ENCODE data around the gene NAGLU.
"Not testable (repeated sequence)": the region's sequence is repeated elsewhere in the genome, so short reads cannot be mapped to it uniquely, and the experiment has no call there.

The NAGLU gene

DNA sequence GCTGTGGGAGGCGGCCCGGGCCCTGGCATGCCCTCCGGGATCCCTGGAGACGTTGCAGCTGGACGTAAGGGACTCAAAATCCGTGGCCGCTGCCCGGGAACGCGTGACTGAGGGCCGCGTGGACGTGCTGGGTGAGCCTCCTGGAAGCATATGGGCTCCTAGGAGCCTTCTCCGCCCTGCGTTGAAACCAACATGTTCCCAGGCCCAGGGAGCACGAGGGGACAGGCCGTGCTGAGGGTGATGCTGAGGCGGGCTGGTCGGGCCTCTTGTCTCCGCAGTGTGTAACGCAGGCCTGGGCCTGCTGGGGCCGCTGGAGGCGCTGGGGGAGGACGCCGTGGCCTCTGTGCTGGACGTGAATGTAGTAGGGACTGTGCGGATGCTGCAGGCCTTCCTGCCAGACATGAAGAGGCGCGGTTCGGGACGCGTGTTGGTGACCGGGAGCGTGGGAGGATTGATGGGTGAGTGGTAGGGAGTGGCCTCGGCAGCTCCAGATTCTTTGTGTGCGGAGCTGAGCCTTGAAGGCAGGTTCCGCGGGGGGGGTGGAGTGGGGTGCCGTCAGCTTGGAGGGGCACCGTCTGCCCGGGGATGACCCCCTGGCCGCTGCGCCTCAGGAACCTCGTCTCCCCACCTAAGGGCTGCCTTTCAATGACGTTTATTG lies 17.2 kb downstream of the NAGLU start:
- Histone ChIP-seq H3K27ac (peak overlapping the region in 5 of 11 experiments; percentile 87 to 93 (median 89); a peak in 10 of 22 replicates), H3K9ac (peak overlapping the region; percentile 83 to 94 (median 91); a peak in 18 of 22 replicates), H3K4me1 (peaks cover 33 to 47% (median 37%) of the 10 kb centered on the region in 10 experiments), H3K4me2 (peak overlapping the region; percentile 82 to 99 (median 94)), H3K27me3 (peaks cover 0 to 10% (median 0%) of the 10 kb centered on the region in 11 experiments; a peak in 3 of 22 replicates), H4K20me1 (peaks cover 0 to 34% (median 15%) of the 10 kb centered on the region in 11 experiments; a peak in 13 of 22 replicates), H3K4me3 (peak overlapping the region in 9 of 10 experiments; percentile 67 to 98 (median 92); a peak in 16 of 20 replicates), H3K9me3 (replicated peaks in 1 of 11) (no peaks in the 10 kb centered on the region), H3K36me3 (peaks cover 0 to 10% (median 0%) of the 10 kb centered on the region in 11 experiments; a peak in 6 of 22 replicates)
- TF ChIP-seq Cebpa-rat (IDR thresholded peaks at IDR 0.05), result no peak

DNA sequence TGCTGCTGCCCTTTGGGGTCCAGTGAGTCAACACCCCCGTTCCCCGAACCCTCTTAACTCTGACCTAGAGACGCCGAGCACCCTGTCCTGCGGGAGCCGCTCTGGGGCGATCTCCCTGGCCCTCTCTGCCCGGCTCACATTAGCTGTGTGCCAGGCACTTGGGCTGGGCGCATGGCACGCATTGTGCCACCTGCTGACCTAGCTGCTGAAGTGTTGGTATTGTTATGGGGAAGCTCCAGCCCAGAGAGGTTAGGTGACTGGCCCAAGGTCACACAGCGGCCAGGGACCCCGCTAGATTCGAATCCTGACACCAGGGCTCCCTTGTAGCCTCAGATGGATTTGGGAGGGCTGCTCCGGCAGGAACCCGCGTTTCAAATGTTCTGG lies 17.8 kb downstream of the NAGLU start:
- no peak for TF ChIP-seq Cebpa-rat (IDR thresholded peaks at IDR 0.05)
- peak overlapping the region; percentile 83 to 94 (median 91) for H3K9ac ChIP-seq
- H3K27ac ChIP-seq, result peak overlapping the region; percentile 74 to 93 (median 88)

DNA sequence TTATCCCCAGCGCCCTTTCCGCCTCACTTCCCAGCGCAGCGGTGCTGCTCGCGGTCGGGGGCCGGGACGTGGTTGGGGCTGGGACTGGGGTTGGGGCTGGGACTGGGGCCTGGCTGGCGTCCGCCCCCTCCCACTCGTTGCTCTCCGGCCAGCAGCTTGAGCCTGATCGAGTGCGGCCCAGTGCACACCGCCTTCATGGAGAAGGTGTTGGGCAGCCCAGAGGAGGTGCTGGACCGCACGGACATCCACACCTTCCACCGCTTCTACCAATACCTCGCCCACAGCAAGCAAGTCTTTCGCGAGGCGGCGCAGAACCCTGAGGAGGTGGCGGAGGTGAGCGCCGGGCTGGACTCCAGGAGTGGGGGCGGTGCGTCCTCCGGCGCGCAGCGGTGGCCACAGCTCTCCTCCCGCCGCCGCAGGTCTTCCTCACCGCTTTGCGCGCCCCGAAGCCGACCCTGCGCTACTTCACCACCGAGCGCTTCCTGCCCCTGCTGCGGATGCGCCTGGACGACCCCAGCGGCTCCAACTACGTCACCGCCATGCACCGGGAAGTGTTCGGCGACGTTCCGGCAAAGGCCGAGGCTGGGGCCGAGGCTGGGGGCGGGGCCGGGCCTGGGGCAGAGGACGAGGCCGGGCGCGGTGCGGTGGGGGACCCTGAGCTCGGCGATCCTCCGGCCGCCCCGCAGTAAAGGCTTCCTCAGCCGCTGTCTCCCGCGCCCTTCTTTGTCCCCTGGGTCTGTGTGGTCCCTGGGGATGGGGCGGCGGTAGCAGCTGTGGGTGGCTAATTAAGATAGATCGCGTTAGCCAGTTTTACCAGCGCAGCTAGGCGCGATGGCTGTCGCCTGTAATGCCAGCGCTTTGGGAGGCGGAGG lies 18.4 kb downstream of the NAGLU start:
- Histone ChIP-seq H3K27me3 (no peaks in the 10 kb centered on the region), H3K27ac (peak overlapping the region; percentile 74 to 93 (median 88)), H3K9me3 (replicated peaks in 1 of 11) (no peaks in the 10 kb centered on the region), H3K4me3 (peak overlapping the region; percentile 67 to 98 (median 92)), H3K36me3 (peaks cover 0 to 10% (median 0%) of the 10 kb centered on the region in 11 experiments; a peak in 6 of 22 replicates), H4K20me1 (peaks cover 0 to 25% (median 9%) of the 10 kb centered on the region in 11 experiments; a peak in 11 of 22 replicates), H3K4me2 (peak overlapping the region; percentile 82 to 99 (median 94)), H3K4me1 (peaks cover 23 to 38% (median 27%) of the 10 kb centered on the region in 10 experiments), H3K9ac (peak overlapping the region; percentile 83 to 94 (median 91))
- no peak for TF ChIP-seq Cebpa-rat (IDR thresholded peaks at IDR 0.05)

More for the DNA sequence above, 17.8 kb downstream of the NAGLU start:
- H3K4me1 ChIP-seq, result peaks cover 29 to 43% (median 33%) of the 10 kb centered on the region in 10 experiments
- H3K4me3 ChIP-seq, result peak overlapping the region; percentile 67 to 98 (median 92)
- peaks cover 0 to 4% (median 0%) of the 10 kb centered on the region in 11 experiments; a peak in 2 of 22 replicates for H3K27me3 ChIP-seq
- H4K20me1 ChIP-seq, result peaks cover 0 to 31% (median 14%) of the 10 kb centered on the region in 11 experiments; a peak in 13 of 22 replicates
- H3K36me3 ChIP-seq, result peaks cover 0 to 10% (median 0%) of the 10 kb centered on the region in 11 experiments; a peak in 6 of 22 replicates
- peak overlapping the region; percentile 82 to 99 (median 94) for H3K4me2 ChIP-seq
- H3K9me3 ChIP-seq (replicated peaks in 1 of 11), result no peaks in the 10 kb centered on the region

DNA sequence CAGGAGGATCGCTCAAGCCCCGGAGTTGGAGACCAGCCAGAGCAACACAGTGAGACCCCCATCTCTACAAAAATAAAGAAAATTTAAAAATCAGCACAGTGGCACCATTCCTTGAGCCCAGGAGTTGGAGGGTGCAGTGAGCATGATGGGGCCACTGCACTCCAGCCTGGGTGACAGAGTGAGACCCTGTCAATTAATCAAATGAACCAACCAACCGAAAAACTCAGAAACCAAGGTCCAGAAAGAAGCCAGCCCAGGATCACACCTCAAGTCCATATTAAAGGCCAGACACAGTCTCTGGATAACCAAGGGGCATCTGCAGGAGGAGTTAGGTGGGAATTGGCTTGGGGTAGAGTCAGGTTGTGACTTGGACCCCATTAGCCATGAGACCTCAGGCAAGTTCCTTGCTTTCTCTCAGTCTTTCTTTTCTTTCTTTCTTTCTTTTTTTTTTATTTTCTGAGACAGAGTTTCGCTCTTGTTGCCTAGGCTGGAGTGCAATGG lies 19.1 kb downstream of the NAGLU start:
- Histone ChIP-seq H3K4me1 (peaks cover 23 to 38% (median 27%) of the 10 kb centered on the region in 10 experiments), H3K4me2 (peak overlapping the region; percentile 82 to 99 (median 94)), H3K36me3 (peaks cover 0 to 10% (median 0%) of the 10 kb centered on the region in 11 experiments; a peak in 6 of 22 replicates), H3K4me3 (peak overlapping the region; percentile 67 to 98 (median 92)), H3K27ac (peak overlapping the region; percentile 74 to 93 (median 88)), H3K9me3 (replicated peaks in 1 of 11) (no peaks in the 10 kb centered on the region), H3K9ac (peak overlapping the region; percentile 83 to 94 (median 91)), H4K20me1 (peaks cover 0 to 25% (median 9%) of the 10 kb centered on the region in 11 experiments; a peak in 11 of 22 replicates), H3K27me3 (no peaks in the 10 kb centered on the region)
- no peak for TF ChIP-seq Cebpa-rat (IDR thresholded peaks at IDR 0.05)

DNA sequence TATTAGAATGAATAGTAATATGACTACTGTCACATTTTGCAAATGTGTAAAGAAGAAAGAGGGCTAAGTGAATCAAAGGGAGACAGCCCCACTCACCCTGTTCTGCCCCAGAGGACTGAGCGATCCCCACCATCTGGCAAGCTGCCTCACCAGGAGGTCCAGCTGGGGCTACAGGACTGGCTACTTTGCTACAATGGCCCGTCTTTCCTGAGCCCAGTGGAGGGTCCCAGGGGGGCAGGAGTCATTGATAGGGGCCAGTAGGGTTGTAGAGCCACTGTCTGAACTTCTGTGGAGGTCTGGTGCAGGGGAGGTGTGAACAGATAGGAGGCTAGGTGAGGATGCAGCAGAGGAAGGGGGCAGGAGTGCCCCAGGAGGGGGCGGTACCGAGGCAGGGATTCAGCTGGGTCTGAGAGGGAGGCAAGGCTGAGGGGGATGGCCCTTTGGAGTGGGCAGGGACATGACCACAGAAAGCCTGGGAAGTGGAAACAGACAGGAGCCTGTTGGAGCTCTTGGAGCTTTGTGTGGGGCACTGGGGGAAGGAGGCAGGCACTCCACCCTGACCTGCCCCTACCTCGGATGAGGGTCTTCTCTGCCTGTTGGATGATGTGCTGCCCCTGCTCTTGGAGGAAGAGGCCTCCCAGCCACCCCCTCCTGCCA lies 20.0 kb downstream of the NAGLU start:
- peak overlapping the region; percentile 82 to 99 (median 94); a peak in 20 of 22 replicates for H3K4me2 ChIP-seq
- peak overlapping the region in 3 of 11 experiments; percentile 87 to 92 (median 91); a peak in 4 of 22 replicates for H3K9ac ChIP-seq
- H3K9me3 ChIP-seq (replicated peaks in 1 of 11); H3K4me3 ChIP-seq; H3K27ac ChIP-seq; H3K27me3 ChIP-seq; H3K36me3 ChIP-seq: not testable (repeated sequence)
- H3K4me1 ChIP-seq, result peaks cover 23 to 35% (median 26%) of the 10 kb centered on the region in 10 experiments
- H4K20me1 ChIP-seq, result peaks cover 0 to 22% (median 6%) of the 10 kb centered on the region in 11 experiments; a peak in 11 of 22 replicates

DNA sequence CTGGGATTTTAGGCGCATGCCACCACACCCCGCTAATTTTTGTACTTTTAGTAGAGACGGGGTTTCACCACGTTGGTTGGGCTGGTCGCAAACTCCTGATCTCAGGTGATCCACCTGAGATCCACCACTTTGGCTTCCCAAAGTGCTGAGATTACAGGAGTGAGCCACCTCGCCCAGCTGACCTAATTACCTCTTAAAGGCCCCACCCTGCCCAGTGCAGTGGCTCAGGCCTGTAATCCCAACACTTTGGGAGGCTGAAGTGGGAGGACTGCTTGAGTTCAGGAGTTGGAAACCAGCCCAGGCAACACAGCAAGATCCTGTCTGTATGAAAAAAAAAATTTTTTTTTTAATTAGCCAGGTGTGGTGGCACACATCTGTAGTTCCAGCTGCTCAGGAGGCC lies 23.0 kb downstream of the NAGLU start:
- Histone ChIP-seq H3K27ac (no peak overlapping the region), H3K27me3 (no peaks in the 10 kb centered on the region), H3K9ac (peak overlapping the region in 4 of 11 experiments; percentile 6 to 47 (median 26); a peak in 5 of 22 replicates), H3K9me3 (replicated peaks in 1 of 11) (no peaks in the 10 kb centered on the region), H3K4me1 (peaks cover 25 to 37% (median 35%) of the 10 kb centered on the region in 10 experiments), H3K36me3 (peaks cover 6 to 12% (median 8%) of the 10 kb centered on the region in 11 experiments; a peak in 21 of 22 replicates), H4K20me1 (no peaks in the 10 kb centered on the region), H3K4me3 (no peak overlapping the region), H3K4me2 (no peak overlapping the region)
- no peak for TF ChIP-seq Cebpa-rat (IDR thresholded peaks at IDR 0.05)

DNA sequence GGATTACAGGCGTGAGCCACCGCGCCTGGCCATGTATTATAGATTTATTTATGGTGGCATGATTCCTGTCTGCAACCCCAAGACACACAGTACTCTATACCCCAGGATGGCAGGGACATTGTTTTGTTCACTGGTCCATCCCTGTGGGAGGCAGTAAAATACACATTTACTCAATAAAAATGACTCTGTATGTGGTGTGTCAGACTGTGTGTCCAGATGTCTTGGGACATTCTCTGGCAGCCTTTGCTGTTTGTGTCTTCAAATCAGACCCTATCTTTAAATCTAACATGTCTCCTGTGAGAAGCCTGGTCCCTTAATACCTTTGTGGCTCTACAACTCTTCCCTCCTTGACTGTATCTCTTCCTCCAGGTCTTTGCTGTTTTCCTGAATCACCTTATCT lies 24.2 kb downstream of the NAGLU start:
- Histone ChIP-seq H3K4me1 (peaks cover 22 to 46% (median 39%) of the 10 kb centered on the region in 10 experiments), H3K27me3 (no peaks in the 10 kb centered on the region), H3K9ac (peak overlapping the region in 2 of 11 experiments; percentile 10 to 31; a peak in 1 of 22 replicates), H3K4me2 (no peak overlapping the region), H4K20me1 (no peaks in the 10 kb centered on the region), H3K36me3 (peaks cover 17 to 24% (median 20%) of the 10 kb centered on the region in 11 experiments), H3K9me3 (replicated peaks in 1 of 11) (no peaks in the 10 kb centered on the region), H3K27ac (no peak overlapping the region), H3K4me3 (no peak overlapping the region)
- TF ChIP-seq Cebpa-rat (IDR thresholded peaks at IDR 0.05), result no peak

DNA sequence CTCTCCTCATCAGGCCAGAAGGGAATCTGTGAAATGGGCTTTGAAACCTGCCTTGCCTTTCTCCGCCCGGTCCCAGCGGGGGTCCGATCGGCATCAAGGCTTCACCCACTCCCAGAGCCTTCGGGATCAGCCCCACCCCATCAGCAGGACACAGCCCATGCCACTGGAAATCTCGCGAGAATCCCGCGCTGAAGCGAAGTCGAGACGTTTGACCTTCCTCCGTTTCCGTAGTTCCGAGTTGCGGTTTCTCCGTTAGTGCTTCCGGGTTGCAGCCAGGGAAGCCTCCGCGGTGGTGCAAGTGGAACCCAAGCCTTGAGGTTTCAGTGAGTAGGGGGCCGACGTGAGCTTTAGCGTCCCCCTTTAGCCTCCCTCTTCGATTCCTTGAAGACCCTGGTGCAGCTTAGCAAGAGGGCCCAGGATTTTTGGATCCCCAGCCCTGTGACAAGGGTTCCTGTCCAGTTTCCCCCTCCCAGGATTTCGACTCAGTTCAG lies 25.9 kb downstream of the NAGLU start, which contains the start of gene COASY:
COASY (plus strand) TSS at position 252 of the 491 bp plus-strand sequence. CDS start 475 bp downstream, outside the sequence.
- Histone ChIP-seq H3K9me3 (replicated peaks in 1 of 11) (no peaks in the 10 kb centered on the region), H3K4me2 (peak within 1 kb of the TSS; percentile 94 to 100 (median 99)), H3K4me1 (peaks cover 26 to 49% (median 44%) of the 10 kb centered on the region in 10 experiments), H3K4me3 (peak within 1 kb of the TSS; percentile 80 to 97 (median 92)), H3K9ac (peak within 1 kb of the TSS; percentile 90 to 98 (median 95)), H3K36me3 (peaks cover 29 to 37% (median 34%) of the 10 kb centered on the region in 11 experiments), H3K27me3 (no peaks in the 10 kb centered on the region), H3K27ac (peak within 1 kb of the TSS; percentile 84 to 95 (median 90)), H4K20me1 (no peaks in the 10 kb centered on the region)
- TF ChIP-seq Cebpa-rat (IDR thresholded peaks at IDR 0.05), result no peak

Measured in BLaER1 treated with 17β-estradiol and CSF1 and Interleukin-3, amounts not matched to agents 10 nM and 100 nM (cell line).